ENCODE data around the gene PHRF1. TPM values are rescaled to one million over a fixed set of nuclear protein-coding genes. Genes with fewer than 3 reads are reported as not detected.

The PHRF1 gene
- total RNA-seq, 1 experiment from 2014 or later: 45.5 TPM

DNA sequence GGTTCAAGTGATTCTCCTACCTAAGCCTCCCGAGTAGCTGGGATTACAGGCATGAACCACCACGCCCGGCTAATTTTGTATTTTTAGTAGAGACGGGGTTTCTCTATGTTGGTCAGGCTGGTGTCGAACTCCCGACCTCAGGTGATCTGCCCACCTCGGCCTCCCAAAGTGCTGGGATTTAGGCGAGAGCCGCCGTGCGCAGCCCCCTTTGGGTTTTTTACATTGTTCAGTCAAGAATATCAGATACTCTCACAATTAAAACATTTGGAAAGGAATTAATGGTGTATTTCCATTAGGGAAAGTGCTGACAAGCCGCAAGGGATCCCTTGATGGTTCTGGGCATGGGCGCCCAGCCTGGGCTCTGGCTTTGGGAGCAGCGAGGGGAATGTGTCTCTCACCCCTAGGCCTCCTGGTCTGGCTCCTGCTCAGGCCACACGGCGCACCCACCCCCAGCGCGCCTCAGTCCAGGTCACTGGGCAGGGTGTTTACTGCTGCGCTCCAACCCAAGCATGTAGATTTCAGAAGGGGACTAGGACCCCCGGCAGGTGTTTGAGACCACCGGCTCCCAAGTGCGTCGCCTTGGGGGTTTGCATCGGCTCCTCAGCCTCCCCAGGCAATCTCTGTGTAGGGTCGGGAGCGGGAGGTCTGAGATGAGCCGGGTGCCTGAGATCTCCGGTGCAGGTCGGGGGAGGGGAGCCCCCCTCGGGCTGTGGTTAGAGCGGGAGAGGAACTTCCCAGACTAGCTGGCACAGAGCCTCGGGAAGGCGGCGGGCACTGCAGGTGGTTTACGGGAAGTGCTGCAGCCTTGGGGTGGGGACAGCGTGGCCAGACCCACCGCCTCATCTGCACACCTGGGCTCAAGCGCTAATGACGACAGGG is 40.3 kb downstream of the PHRF1 start:
- H4K20me1 ChIP-seq (ENCODE audit: insufficient read depth): peaks cover 13% of the 10 kb centered on the region; the same call in 1 of the 2 replicates
- no peak overlapping the region for H2AFZ ChIP-seq (ENCODE audit: low read depth, low read length, poor library complexity, severe bottlenecking)
- ATAC-seq (no peak), DNase-seq (ENCODE audit: low read depth, low spot score) (no peak)
- intact Hi-C loops (cut with micrococcal nuclease): no loop called here
- peaks cover 4 to 11% of the 10 kb centered on the region in 2 experiments; a peak in 3 of 4 replicates for H3K36me3 ChIP-seq (ENCODE audit: control insufficient read depth in 1 of 2, insufficient read depth in 2 of 2, low read length in 2 of 2)
- H3K4me3 ChIP-seq (replicated peaks in 1 of 2; ENCODE audit: low read depth in 1 of 2, low read length in 2 of 2): peak overlapping the region; percentile 62 to 68
- peak overlapping the region; percentile 95 for H3K4me2 ChIP-seq (ENCODE audit: low read length)
- H3K27ac ChIP-seq (ENCODE audit: low read depth, low read length): peak overlapping the region; percentile 69
- ChIA-PET POLR2A (no interaction called here), RAD21 (ENCODE audit: low non-redundant PET in 1 of 2, low total read pairs in 2 of 2, uncharacterized antibody in 2 of 2, unreplicated experiment in 2 of 2) (no interaction called here), CTCF (no interaction called here)
- no peaks in the 10 kb centered on the region for H3K9me3 ChIP-seq (ENCODE audit: control insufficient read depth in 1 of 2, insufficient read depth in 1 of 2, low read depth in 1 of 2, low read length in 2 of 2)
- no peaks in the 10 kb centered on the region for H3K9me2 ChIP-seq (ENCODE audit: insufficient read depth)
- H3K9ac ChIP-seq (ENCODE audit: low read length): peak overlapping the region; percentile 74
- H3K27me3 ChIP-seq (ENCODE audit: insufficient read depth, low read length): no peaks in the 10 kb centered on the region
- H3K79me2 ChIP-seq (ENCODE audit: insufficient read depth, low read length): peaks cover 27% of the 10 kb centered on the region; the same call in 1 of the 2 replicates
- peaks cover 8 to 42% of the 10 kb centered on the region in 2 experiments for H3K4me1 ChIP-seq (ENCODE audit: control insufficient read depth in 1 of 2, insufficient read depth in 2 of 2, low read length in 2 of 2)
- BruUV-seq (replicated peaks): no TSS peak
- no peak for TF ChIP-seq ZNF274 (IDR thresholded peaks at IDR 0.05; ENCODE audit: low read depth, low read length)
- no peak for TF ChIP-seq YY1 (IDR thresholded peaks at IDR 0.05; ENCODE audit: extremely low read depth, insufficient replicate concordance, low read depth, low read length)
- TF ChIP-seq, protein P1, sequence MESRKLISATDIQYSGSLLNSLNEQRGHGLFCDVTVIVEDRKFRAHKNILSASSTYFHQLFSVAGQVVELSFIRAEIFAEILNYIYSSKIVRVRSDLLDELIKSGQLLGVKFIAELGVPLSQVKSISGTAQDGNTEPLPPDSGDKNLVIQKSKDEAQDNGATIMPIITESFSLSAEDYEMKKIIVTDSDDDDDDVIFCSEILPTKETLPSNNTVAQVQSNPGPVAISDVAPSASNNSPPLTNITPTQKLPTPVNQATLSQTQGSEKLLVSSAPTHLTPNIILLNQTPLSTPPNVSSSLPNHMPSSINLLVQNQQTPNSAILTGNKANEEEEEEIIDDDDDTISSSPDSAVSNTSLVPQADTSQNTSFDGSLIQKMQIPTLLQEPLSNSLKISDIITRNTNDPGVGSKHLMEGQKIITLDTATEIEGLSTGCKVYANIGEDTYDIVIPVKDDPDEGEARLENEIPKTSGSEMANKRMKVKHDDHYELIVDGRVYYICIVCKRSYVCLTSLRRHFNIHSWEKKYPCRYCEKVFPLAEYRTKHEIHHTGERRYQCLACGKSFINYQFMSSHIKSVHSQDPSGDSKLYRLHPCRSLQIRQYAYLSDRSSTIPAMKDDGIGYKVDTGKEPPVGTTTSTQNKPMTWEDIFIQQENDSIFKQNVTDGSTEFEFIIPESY (IDR thresholded peaks at IDR 0.05; ENCODE audit: extremely low read depth, insufficient replicate concordance, low read length): no peak
- TF ChIP-seq, protein P2, sequence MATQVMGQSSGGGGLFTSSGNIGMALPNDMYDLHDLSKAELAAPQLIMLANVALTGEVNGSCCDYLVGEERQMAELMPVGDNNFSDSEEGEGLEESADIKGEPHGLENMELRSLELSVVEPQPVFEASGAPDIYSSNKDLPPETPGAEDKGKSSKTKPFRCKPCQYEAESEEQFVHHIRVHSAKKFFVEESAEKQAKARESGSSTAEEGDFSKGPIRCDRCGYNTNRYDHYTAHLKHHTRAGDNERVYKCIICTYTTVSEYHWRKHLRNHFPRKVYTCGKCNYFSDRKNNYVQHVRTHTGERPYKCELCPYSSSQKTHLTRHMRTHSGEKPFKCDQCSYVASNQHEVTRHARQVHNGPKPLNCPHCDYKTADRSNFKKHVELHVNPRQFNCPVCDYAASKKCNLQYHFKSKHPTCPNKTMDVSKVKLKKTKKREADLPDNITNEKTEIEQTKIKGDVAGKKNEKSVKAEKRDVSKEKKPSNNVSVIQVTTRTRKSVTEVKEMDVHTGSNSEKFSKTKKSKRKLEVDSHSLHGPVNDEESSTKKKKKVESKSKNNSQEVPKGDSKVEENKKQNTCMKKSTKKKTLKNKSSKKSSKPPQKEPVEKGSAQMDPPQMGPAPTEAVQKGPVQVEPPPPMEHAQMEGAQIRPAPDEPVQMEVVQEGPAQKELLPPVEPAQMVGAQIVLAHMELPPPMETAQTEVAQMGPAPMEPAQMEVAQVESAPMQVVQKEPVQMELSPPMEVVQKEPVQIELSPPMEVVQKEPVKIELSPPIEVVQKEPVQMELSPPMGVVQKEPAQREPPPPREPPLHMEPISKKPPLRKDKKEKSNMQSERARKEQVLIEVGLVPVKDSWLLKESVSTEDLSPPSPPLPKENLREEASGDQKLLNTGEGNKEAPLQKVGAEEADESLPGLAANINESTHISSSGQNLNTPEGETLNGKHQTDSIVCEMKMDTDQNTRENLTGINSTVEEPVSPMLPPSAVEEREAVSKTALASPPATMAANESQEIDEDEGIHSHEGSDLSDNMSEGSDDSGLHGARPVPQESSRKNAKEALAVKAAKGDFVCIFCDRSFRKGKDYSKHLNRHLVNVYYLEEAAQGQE (IDR thresholded peaks at IDR 0.05; ENCODE audit: low read depth): no peak
- no peak for TF ChIP-seq SP1 (IDR thresholded peaks at IDR 0.05; ENCODE audit: low read depth)
- TF ChIP-seq, protein P3, sequence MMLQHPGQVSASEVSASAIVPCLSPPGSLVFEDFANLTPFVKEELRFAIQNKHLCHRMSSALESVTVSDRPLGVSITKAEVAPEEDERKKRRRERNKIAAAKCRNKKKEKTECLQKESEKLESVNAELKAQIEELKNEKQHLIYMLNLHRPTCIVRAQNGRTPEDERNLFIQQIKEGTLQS (IDR thresholded peaks at IDR 0.05): no peak
- no peak for TF ChIP-seq CBX3 (IDR thresholded peaks at IDR 0.05; ENCODE audit: low read depth)

All from HCT116 (cell line).